Measurements from ENCODE around the gene RCOR1.

GRCh38 chr14:102686196-102686801, 93.8 kb downstream of the RCOR1 start:
- TF ChIP-seq, protein P1, sequence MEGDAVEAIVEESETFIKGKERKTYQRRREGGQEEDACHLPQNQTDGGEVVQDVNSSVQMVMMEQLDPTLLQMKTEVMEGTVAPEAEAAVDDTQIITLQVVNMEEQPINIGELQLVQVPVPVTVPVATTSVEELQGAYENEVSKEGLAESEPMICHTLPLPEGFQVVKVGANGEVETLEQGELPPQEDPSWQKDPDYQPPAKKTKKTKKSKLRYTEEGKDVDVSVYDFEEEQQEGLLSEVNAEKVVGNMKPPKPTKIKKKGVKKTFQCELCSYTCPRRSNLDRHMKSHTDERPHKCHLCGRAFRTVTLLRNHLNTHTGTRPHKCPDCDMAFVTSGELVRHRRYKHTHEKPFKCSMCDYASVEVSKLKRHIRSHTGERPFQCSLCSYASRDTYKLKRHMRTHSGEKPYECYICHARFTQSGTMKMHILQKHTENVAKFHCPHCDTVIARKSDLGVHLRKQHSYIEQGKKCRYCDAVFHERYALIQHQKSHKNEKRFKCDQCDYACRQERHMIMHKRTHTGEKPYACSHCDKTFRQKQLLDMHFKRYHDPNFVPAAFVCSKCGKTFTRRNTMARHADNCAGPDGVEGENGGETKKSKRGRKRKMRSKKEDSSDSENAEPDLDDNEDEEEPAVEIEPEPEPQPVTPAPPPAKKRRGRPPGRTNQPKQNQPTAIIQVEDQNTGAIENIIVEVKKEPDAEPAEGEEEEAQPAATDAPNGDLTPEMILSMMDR (IDR thresholded peaks at IDR 0.05; ENCODE audit: poor library complexity, severe bottlenecking), result no peak
- TF ChIP-seq POLR2AphosphoS5 (IDR thresholded peaks at IDR 0.05) (no peak), EZH2 (IDR thresholded peaks at IDR 0.05; ENCODE audit: borderline replicate concordance, insufficient read depth, low read length, poor library complexity, severe bottlenecking) (no peak), RAD21 (conservative IDR thresholded peaks at IDR 0.05) (no peak)

All from neural cell (in vitro differentiated cells).